SK-N-SH treated with all-trans-retinoic acid at 6 μM for 48 hours (cell line): ENCODE measurements around the gene ADGRV1.
"Not testable (repeated sequence)": the region's sequence is repeated elsewhere in the genome, so short reads cannot be mapped to it uniquely, and the experiment has no call there.

Source experiments
- ATAC-seq: fragments of 200-7000 bp; cut with Tn5 transposase; 3 replicates; pipeline ENCODE4 v1.9.1; 2020; ENCODE audit warnings: mild to moderate bottlenecking, moderate library complexity
- ARNTL ChIP-seq: fragments of 450-650 bp; formaldehyde crosslinking; IDR thresholded peaks from 2 replicates; pipeline ENCODE4 v1.5.0; 2020; ENCODE audit warnings: low read depth, mild to moderate bottlenecking, moderate library complexity, borderline replicate concordance
- BACH2 ChIP-seq: fragments of 250-450 bp; sonication (Bioruptor Pico); IDR thresholded peaks from 2 replicates; pipeline ENCODE4 v1.9.0; 2021; ENCODE audit warnings: mild to moderate bottlenecking, borderline replicate concordance
- CREB5 ChIP-seq: fragments of 250-450 bp; sonication (Bioruptor Pico); IDR thresholded peaks from 2 replicates; pipeline ENCODE4 v1.5.1; 2020; ENCODE audit warnings: low read depth, mild to moderate bottlenecking, moderate library complexity
- CSDC2 ChIP-seq: fragments of 250-450 bp; sonication (Bioruptor Pico); IDR thresholded peaks from 2 replicates; pipeline ENCODE4 v1.5.0; 2020; ENCODE audit warnings: mild to moderate bottlenecking, moderate library complexity
- CSRNP3 ChIP-seq: fragments of 250-450 bp; sonication (Bioruptor Pico); IDR thresholded peaks from 2 replicates; pipeline ENCODE4 v1.5.1; 2021; ENCODE audit warnings: mild to moderate bottlenecking, moderate library complexity
- ESRRG ChIP-seq: fragments of 250-450 bp; sonication (Bioruptor Pico); IDR thresholded peaks from 2 replicates; pipeline ENCODE4 v1.6.1; 2021; ENCODE audit warnings: mild to moderate bottlenecking
- GLIS3 ChIP-seq: fragments of 250-450 bp; sonication (Bioruptor Pico); IDR thresholded peaks from 2 replicates; pipeline ENCODE4 v1.5.0; 2020; ENCODE audit warnings: mild to moderate bottlenecking, moderate library complexity
- ISL1 ChIP-seq: fragments of 250-450 bp; sonication (Bioruptor Pico); IDR thresholded peaks from 2 replicates; pipeline ENCODE4 v2.1.2; 2022; ENCODE audit warnings: mild to moderate bottlenecking, moderate library complexity
- OSR1 ChIP-seq: fragments of 250-450 bp; sonication (Bioruptor Pico); IDR thresholded peaks from 2 replicates; pipeline ENCODE4 v1.8.0; 2022; ENCODE audit warnings: moderate library complexity, mild to moderate bottlenecking, inconsistent platforms
- POU6F1 ChIP-seq: fragments of 250-450 bp; sonication (Bioruptor Pico); IDR thresholded peaks from 2 replicates; pipeline ENCODE4 v1.8.0; 2021; ENCODE audit warnings: low read depth, mild to moderate bottlenecking, moderate library complexity, borderline replicate concordance
- RARB ChIP-seq: fragments of 250-450 bp; sonication (Bioruptor Pico); IDR thresholded peaks from 2 replicates; pipeline ENCODE4 v1.8.0; 2021; ENCODE audit warnings: mild to moderate bottlenecking, moderate library complexity
- SNAI2 ChIP-seq: fragments of 250-450 bp; sonication (Bioruptor Pico); IDR thresholded peaks from 2 replicates; pipeline ENCODE4 v1.5.0; 2020; ENCODE audit warnings: mild to moderate bottlenecking, moderate library complexity
- TCF4 ChIP-seq: fragments of 250-450 bp; sonication (Bioruptor Pico); IDR thresholded peaks from 2 replicates; pipeline ENCODE4 v1.8.0; 2021; ENCODE audit warnings: mild to moderate bottlenecking, moderate library complexity, borderline replicate concordance
- ZC3H10 ChIP-seq: fragments of 250-450 bp; sonication (Bioruptor Pico); IDR thresholded peaks from 2 replicates; pipeline ENCODE4 v1.5.1; 2021; ENCODE audit warnings: mild to moderate bottlenecking, moderate library complexity
- ZFP3 ChIP-seq: fragments of 250-450 bp; sonication (Bioruptor Pico); IDR thresholded peaks from 2 replicates; pipeline ENCODE4 v1.5.0; 2020; ENCODE audit warnings: mild to moderate bottlenecking, moderate library complexity
- ZFP30 ChIP-seq: fragments of 450-650 bp; formaldehyde crosslinking; IDR thresholded peaks from 2 replicates; pipeline ENCODE4 v1.5.0; 2022; ENCODE audit warnings: mild to moderate bottlenecking, moderate library complexity
- ZNF565 ChIP-seq: fragments of 450-650 bp; formaldehyde crosslinking; conservative IDR thresholded peaks from 2 replicates; pipeline ENCODE4 v1.5.0; 2020; ENCODE audit warnings: low read depth, mild to moderate bottlenecking, moderate library complexity
- ZNF8 ChIP-seq: fragments of 450-650 bp; formaldehyde crosslinking; IDR thresholded peaks from 2 replicates; pipeline ENCODE4 v1.5.0; 2020; ENCODE audit warnings: mild to moderate bottlenecking, moderate library complexity
- TF ChIP-seq, protein P1 (sequence below): fragments of 250-450 bp; sonication (Bioruptor Pico); IDR thresholded peaks from 2 replicates; pipeline ENCODE4 v1.5.0; 2020; ENCODE audit warnings: mild to moderate bottlenecking, moderate library complexity
- TF ChIP-seq, protein P2 (sequence below): fragments of 250-450 bp; sonication (Bioruptor Pico); IDR thresholded peaks from 2 replicates; pipeline ENCODE4 v1.8.0; 2020; ENCODE audit warnings: mild to moderate bottlenecking, moderate library complexity, borderline replicate concordance

Gene ADGRV1

GRCh38 chr5:91007780-91008402 lies 449.3 kb downstream of the ADGRV1 start (continued):
- TF ChIP-seq ZFP3, result no peak
- TF ChIP-seq ZNF8 (CRISPR knock-in tag), result no peak

DNA sequence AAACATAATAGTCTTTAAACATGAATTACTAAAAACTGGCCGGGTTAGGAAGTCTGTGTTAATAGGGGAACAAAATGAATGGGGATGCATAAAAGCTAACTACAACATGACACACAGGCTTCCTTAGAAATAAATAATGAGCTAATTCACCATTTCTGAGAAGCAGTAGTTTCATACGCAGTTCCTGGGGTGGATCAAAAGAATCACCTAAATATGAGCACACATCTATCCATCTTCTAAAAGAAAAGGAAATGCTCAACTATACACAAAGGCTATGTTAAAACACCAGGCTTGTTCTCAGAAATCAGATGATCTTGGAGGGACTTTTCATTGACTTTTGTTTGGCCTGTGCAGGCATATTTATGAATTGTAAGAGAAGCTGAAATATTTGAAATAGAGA lies 451.5 kb downstream of the ADGRV1 start:
- ATAC-seq, result no peak

GRCh38 chr5:91011029-91011428 lies 452.4 kb downstream of the ADGRV1 start:
- TF ChIP-seq ZFP30 (CRISPR knock-in tag) (no peak), CSDC2 (no peak), ZNF565 (CRISPR knock-in tag) (no peak), GLIS3 (CRISPR knock-in tag) (no peak), ZNF8 (CRISPR knock-in tag) (no peak), ISL1 (no peak), BACH2 (CRISPR knock-in tag) (no peak), CSRNP3 (CRISPR knock-in tag) (no peak), OSR1 (no peak), SNAI2 (CRISPR knock-in tag) (no peak), ESRRG (CRISPR knock-in tag) (no peak), ZC3H10 (CRISPR knock-in tag) (no peak), CREB5 (CRISPR knock-in tag) (no peak), TCF4 (CRISPR knock-in tag) (no peak), RARB (CRISPR knock-in tag) (no peak)
- TF ChIP-seq, protein P1, sequence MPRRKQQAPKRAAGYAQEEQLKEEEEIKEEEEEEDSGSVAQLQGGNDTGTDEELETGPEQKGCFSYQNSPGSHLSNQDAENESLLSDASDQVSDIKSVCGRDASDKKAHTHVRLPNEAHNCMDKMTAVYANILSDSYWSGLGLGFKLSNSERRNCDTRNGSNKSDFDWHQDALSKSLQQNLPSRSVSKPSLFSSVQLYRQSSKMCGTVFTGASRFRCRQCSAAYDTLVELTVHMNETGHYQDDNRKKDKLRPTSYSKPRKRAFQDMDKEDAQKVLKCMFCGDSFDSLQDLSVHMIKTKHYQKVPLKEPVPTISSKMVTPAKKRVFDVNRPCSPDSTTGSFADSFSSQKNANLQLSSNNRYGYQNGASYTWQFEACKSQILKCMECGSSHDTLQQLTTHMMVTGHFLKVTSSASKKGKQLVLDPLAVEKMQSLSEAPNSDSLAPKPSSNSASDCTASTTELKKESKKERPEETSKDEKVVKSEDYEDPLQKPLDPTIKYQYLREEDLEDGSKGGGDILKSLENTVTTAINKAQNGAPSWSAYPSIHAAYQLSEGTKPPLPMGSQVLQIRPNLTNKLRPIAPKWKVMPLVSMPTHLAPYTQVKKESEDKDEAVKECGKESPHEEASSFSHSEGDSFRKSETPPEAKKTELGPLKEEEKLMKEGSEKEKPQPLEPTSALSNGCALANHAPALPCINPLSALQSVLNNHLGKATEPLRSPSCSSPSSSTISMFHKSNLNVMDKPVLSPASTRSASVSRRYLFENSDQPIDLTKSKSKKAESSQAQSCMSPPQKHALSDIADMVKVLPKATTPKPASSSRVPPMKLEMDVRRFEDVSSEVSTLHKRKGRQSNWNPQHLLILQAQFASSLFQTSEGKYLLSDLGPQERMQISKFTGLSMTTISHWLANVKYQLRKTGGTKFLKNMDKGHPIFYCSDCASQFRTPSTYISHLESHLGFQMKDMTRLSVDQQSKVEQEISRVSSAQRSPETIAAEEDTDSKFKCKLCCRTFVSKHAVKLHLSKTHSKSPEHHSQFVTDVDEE (CRISPR knock-in tag), result no peak
- ATAC-seq, result no peak

More for the DNA sequence above, 451.5 kb downstream of the ADGRV1 start:
- TF ChIP-seq ZC3H10 (CRISPR knock-in tag), result no peak
- no peak for TF ChIP-seq ESRRG (CRISPR knock-in tag)
- no peak for TF ChIP-seq ZNF565 (CRISPR knock-in tag)
- TF ChIP-seq POU6F1 (CRISPR knock-in tag), result no peak
- TF ChIP-seq, protein P2, sequence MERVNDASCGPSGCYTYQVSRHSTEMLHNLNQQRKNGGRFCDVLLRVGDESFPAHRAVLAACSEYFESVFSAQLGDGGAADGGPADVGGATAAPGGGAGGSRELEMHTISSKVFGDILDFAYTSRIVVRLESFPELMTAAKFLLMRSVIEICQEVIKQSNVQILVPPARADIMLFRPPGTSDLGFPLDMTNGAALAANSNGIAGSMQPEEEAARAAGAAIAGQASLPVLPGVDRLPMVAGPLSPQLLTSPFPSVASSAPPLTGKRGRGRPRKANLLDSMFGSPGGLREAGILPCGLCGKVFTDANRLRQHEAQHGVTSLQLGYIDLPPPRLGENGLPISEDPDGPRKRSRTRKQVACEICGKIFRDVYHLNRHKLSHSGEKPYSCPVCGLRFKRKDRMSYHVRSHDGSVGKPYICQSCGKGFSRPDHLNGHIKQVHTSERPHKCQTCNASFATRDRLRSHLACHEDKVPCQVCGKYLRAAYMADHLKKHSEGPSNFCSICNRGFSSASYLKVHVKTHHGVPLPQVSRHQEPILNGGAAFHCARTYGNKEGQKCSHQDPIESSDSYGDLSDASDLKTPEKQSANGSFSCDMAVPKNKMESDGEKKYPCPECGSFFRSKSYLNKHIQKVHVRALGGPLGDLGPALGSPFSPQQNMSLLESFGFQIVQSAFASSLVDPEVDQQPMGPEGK (CRISPR knock-in tag), result no peak
- no peak for TF ChIP-seq ARNTL (CRISPR knock-in tag)

GRCh38 chr5:91012867-91013266 lies 454.3 kb downstream of the ADGRV1 start:
- not testable (repeated sequence) for ATAC-seq
